ENCODE results near the gene HS3ST3A1.

Gene HS3ST3A1

DNA sequence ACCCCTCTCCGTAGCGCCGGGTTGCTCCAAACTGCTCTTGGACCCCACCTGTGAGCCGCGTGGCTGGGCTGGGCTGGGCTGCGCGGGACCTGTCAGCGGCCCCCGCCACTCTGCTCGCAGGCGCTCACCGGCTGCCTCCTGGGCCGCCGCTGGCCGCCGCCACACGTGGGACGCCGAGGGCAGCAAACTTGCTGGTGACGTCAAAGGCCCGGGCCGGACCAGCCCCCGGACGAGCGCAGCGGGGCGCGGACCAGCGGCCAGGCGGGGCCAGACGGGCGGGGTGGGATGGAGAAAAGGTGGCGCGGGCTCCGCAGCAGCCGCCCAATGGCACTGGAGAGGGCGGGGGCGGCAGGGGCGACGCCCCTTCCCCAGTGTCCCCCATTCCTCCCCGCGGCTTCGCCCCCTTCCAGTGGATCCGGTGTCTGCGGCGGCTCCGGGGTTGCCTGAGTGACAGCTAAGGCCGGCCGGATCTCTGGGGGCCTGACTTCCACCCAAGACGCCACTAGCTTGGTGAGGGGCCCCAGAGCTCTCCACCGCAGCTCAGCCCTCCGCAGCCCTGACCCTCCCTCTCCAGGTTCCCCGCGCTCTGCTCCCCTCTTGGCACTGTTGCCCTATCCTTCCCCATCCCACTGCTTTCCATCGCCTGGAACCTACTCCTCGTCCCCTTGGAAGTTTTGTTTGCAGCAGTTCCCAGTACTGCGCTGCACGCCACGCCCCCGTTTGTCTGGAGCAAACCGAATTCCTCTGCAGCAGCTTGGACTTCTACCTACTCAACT is at the start of gene HS3ST3A1:
TSS of gene HS3ST3A1 (minus strand) at position 154 of the 776 bp plus-strand sequence. CDS start 800 bp downstream, outside the sequence.
- DNase-seq (ENCODE audit: extremely low read depth in 1 of 2, low read depth in 1 of 2): no peak

DNA sequence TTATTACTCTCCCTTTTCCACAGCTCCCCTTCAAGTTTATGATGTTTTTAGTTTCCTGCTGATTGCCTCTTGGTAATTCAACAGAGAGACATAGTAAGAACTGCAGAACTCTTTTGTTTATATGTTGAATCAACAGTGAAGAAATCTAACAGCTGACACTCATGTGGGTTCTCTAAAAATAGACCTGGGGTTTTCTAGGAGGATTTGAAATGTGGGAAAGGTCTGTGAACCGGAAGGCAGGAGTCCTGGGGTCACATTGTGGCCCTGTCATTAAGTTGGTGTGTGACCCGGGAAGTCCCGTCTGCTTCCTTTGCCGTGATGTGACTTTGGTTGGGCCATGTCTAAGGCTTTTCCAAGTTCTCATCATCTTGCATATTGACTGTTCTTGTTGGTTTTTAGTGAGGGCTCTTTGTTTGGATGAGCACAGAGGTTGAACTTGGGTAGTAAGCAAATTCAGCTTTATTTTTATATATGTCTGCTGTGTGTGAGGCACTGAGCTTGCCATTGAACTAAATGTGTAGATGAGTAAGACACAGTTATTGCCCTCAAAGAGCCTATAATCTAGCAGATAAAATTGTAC is 48.5 kb upstream of the HS3ST3A1 start:
- no peak for DNase-seq (ENCODE audit: extremely low read depth in 1 of 2, low read depth in 1 of 2)

DNA sequence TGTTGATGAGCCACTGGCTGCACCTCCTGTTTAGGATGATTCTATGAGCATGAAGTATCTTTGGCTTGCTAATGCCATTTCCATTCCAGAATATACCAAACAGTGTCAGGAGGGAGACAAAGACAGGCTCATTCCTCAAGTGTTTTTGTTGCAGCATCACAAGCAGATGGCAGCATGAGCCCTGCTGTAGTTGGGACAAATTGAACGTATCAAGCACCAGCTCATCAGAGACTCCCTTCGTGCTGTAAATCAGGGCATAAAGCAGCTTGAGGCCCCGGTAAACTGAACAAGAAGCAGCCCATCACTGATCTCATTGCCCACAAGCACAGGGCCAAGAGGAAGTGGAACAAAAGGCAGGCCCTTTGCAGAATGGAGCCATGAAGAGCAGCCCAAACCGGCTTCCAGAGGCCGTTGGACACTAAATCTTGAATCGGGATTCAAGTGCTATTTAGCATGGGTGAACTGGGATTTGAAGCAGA is 45.9 kb upstream of the HS3ST3A1 start:
- no peak for DNase-seq (ENCODE audit: extremely low read depth in 1 of 2, low read depth in 1 of 2)

DNA sequence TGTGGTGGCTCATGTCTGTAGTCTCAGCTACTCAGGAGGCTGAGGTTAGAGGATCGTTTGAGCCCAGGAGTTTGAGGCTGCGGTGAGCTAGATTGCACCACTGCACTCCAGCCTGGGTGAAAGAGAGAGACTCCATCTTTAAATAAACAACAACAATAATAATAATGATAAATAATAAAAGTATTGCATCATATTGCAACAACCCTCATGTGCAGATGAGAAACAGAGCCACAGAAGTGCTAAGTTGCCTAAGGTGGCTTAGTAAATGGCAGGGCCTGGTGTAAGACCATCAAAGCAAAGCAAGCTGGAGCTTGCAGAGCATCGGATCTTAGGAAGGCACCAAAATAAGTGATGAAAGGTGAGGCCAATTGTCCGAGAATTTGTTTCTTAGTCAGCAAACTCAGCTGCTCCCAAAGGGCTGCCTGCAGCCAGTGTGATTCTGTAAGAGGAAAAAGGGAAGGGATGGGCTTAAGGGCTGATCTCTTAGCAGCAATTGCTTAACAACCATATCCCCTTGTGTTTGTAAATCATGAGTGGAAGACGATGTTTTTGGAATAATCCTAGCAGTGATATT is 45.3 kb upstream of the HS3ST3A1 start:
- DNase-seq (ENCODE audit: extremely low read depth in 1 of 2, low read depth in 1 of 2): no peak

DNA sequence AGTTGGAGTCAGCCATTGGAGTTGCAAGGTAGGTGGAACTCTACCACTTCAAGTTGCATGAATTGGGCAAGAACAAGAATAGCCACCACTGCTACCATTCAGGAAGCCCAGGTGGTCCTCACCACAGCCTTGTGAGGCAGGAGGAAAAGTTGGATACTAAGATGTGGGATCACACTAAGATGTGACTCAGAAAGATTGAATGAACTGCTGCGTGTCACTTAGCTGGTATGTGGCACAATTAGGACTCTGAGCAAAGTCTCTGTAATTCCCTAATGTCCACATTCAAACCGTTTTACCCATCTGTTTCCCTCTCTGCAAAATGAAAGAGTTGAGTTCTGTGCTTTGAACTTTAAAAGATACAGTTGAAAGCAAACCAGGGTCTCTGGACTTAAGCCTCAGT is 44.7 kb upstream of the HS3ST3A1 start:
- no peak for DNase-seq (ENCODE audit: extremely low read depth in 1 of 2, low read depth in 1 of 2)

DNA sequence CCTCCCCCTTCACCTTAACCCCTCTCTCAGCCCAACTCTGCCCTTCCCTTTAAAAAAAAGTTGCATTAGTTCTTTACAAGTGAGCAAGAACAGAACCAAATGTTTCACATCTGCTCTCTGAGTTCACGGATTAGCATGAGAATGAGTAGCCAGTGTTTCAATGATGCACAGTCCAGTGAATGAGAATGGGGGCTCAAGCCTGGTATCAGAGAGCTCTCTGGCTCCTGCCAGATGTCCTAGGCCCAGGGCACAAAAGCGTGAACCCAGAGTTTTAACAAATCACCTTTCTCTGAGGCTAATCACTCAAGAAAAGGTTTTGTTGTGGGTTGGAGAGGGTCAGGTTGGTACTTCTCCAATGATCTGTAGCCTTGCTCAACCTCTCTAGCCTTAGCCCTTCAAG is 41.5 kb upstream of the HS3ST3A1 start:
- no peak for DNase-seq (ENCODE audit: extremely low read depth in 1 of 2, low read depth in 1 of 2)

DNA sequence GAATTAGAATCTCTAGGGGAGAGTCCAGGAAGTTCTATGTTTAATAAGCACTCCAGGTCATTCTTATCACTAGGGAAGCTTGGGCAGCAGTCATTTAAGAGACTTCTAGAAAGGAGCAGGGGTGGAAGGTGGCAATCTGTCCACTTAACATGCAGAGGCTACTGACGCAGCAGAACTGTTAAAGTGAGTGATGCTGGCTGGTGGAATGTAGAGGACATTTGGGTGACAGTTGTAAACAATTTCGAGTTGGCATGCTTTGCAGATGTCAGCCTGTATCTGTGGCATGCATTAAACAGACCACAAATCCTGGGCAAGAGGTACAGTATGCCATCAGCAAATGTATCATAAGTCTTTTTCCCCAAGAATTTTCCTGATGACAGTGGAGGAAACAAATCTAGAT is 40.5 kb upstream of the HS3ST3A1 start:
- DNase-seq (ENCODE audit: extremely low read depth in 1 of 2, low read depth in 1 of 2): no peak

DNA sequence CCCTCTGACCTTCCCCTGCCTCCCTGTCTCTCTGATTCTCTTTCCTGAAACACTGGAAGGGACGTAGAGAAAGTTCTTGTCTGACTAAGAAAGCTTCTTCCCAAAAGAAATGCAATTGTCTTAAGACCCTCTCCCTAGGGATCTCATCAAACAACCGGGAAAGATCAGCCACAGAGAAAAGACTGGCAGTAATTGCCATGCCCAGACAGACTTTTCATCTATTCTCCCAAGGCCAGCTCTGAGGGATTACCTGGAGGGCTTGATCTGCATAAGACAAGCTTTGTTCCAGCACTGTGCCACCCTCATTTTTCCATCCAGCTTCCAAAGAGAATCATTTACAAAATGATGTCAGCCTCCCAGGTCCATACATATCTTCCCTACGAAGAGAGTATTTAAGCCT is 38.8 kb upstream of the HS3ST3A1 start:
- DNase-seq (ENCODE audit: extremely low read depth in 1 of 2, low read depth in 1 of 2): no peak

DNA sequence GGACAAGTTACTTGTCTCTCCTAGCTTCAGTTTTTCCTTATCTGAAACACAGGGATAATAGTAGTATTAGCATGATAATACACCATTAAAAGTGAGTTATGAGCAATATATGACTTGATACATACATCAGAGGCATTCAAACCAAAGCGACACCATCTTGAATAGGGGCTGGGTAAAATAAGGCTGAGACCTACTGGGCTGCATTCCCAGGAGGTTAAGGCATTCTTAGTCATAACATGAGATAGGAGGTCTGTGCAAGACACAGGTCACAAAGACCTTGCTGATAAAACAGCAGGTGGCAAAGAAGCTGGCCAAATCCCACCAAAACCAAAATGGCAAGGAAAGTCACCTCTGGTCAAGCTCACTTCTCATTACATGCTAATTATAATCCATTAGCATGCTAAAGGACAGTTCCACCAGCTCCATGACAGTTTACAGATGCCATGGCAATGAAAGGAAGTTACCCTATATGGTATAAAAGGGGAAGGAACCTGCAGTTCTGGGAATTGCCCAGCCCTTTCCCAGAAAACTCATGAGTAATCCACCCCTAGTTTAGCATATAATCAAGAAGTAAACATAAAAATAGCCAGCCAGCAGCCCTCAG is 37.2 kb upstream of the HS3ST3A1 start:
- no peak for DNase-seq (ENCODE audit: extremely low read depth in 1 of 2, low read depth in 1 of 2)

DNA sequence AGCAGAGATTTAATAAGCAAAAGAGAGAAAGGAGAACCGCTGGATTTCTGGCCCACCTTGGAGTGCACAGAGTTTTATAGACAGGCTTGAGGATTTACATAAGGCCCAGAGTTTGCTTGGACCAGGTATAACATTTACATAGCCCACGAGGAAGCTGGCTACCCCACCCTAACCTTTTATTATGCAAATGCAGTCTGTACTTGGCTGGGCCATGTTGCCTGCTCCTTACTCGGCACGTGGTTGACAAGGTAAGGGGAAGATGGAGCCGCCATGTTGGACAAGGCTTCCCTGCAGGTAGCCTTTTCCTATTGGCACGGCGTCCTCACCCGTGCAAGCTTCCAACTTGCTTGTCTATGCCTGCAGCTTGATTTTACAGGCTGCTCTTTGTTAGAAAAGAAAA is 35.2 kb upstream of the HS3ST3A1 start:
- DNase-seq (ENCODE audit: extremely low read depth in 1 of 2, low read depth in 1 of 2): no peak

DNA sequence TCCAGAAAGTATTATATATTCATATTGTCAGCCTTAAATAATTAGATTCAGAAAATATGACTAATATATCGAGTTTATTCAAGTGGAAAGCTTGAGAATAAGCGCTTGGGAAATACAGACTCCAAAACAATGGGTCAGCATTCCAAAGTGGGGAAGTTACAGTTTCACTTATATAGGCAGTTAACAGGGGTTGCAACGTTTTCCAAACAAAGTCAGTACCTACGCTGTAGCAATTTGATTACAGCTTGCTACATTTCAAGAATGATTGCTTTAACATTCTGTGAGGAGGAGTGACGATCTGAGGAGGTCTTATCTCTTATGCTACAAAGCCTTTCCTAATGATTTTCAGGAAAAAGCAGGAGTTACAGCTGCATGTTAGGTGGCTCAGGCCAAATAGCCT is 34.2 kb upstream of the HS3ST3A1 start:
- DNase-seq (ENCODE audit: extremely low read depth in 1 of 2, low read depth in 1 of 2): no peak

DNA sequence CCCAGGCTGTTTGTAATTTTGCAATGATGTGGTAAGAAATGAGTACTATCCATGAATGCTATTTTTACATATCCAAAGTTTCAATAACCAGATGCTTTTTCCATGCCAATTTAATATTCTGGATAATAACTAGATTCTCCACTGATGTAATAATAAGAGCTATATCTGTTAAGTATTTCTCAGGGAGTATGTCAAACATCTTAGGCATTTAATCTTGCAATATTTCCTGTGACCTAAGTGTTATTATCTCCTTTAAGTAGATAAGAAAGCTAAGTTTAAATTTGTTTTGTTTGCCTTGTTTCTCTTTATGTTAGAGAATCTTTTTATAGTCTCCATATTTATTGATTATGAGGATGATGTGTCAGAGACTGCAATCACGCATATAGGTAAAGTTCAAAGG is 32.3 kb upstream of the HS3ST3A1 start:
- no peak for DNase-seq (ENCODE audit: extremely low read depth in 1 of 2, low read depth in 1 of 2)

DNA sequence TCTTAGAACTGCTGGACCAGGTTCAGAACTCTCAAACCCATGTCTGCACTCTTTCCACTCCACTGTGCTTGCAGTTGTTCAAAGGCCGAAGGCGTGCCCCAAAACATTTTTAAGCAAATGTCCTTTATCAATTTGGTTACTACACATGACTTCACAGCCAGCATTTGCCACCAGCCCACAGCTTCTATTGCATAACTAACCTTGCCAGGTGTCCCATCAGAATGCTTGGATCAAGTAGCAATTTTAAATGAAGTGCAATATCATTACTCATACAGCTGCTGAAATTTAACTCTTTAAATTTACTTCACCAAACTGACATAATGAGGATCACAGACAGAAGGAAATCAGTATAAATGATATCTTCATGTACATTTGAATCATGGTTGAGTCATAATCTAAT is 29.8 kb upstream of the HS3ST3A1 start:
- DNase-seq (ENCODE audit: extremely low read depth in 1 of 2, low read depth in 1 of 2): no peak

DNA sequence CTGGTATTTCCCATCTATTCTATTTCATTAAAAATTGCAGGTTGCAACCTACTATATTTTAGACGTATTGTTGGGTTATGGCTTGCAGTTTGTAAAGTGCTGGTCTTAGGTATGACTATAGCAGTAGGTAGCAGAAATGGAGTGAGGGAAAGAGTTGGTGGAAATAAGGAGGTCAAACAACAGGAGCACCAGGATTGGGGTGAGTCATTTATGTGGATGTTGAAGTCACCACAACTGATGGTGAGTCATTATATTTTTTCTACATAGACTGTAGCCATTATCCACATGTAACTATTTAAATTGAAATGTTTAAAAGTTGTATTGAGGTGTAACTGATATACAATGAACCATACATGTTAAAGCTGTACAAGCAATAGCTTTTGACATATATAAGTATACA is 25.0 kb upstream of the HS3ST3A1 start:
- no peak for DNase-seq (ENCODE audit: extremely low read depth in 1 of 2, low read depth in 1 of 2)

DNA sequence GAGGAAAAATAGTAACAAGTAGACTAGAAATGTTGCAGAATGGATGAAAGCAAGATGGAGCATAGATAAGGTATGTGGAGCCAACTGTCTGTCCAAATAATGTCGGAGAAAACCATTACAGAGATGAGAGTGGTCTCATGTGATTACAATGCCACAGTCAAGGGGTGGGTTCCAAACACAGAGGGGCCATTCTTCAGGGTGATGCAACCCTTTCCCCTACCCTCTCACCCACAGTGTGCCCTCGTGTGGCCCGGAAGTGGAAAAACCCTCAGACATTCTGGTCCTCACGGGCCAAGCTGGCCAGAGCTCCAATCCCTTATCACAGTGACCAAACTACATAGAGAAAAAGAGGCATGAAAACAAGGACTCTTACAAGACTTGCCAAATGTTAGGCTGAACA is 17.7 kb upstream of the HS3ST3A1 start:
- no peak for DNase-seq (ENCODE audit: extremely low read depth in 1 of 2, low read depth in 1 of 2)

DNA sequence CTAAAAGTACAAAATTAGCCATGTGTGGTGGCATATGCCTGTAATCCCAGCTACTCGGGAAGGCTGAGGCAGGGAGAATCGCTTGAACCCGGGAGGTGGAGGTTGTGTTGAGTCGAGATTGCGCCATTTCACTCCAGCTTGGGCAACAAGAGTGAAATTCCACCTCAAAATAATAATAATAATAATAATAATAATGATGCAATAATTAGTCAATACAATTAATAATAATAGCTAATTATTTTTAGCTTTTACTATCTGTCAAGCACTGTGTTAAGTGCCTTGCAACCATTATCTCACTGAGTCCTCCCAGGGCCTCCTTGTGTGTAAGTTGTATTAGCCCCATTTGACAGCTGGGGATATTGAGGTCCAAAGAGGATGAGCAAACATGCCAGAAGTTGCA is 14.3 kb upstream of the HS3ST3A1 start:
- no peak for DNase-seq (ENCODE audit: extremely low read depth in 1 of 2, low read depth in 1 of 2)

DNA sequence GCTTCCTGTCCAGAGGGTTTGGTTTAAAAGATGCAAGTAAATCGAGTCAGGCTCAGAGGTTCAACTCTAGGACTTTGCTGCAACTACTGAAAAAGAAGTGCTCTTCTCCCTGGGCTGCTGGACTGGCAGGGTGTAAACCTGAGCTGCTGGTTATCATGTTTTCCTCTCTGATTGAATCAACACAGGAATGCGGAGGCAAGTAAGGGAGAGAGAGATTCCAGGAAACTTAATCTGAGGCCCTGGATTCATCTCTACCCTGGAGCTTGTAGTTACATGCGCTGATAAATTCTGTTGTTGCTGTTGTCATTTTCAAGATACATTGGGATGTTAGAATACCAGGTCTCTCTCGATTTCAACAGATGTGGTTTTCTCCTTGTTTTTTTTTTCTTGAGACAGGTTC is 8.2 kb upstream of the HS3ST3A1 start:
- no peak for DNase-seq (ENCODE audit: extremely low read depth in 1 of 2, low read depth in 1 of 2)

DNA sequence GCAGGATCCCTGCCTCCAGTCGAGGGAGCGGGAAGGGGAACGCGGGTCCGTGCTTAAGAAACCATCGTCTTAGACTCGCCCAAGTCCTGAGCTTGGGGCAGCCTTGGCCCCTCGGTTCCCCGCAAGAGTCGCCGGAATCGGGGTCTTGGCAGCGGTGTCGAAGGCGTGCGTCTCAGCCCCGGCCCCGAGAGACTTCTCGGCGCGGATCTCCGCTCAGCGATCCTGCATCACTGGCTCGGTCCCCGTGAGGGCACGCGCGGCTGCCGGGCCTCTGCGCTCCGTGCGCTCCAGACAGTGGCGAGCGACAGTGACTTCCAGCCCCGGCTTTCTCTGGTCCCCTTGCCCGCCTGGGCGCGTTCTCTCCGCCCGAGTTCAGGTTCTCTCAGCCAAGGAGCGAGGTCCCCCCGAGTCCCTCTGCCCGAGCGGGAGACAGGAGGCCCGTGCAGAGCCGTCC is 380 bp downstream of the HS3ST3A1 start:
- no peak for DNase-seq (ENCODE audit: extremely low read depth in 1 of 2, low read depth in 1 of 2)

DNA sequence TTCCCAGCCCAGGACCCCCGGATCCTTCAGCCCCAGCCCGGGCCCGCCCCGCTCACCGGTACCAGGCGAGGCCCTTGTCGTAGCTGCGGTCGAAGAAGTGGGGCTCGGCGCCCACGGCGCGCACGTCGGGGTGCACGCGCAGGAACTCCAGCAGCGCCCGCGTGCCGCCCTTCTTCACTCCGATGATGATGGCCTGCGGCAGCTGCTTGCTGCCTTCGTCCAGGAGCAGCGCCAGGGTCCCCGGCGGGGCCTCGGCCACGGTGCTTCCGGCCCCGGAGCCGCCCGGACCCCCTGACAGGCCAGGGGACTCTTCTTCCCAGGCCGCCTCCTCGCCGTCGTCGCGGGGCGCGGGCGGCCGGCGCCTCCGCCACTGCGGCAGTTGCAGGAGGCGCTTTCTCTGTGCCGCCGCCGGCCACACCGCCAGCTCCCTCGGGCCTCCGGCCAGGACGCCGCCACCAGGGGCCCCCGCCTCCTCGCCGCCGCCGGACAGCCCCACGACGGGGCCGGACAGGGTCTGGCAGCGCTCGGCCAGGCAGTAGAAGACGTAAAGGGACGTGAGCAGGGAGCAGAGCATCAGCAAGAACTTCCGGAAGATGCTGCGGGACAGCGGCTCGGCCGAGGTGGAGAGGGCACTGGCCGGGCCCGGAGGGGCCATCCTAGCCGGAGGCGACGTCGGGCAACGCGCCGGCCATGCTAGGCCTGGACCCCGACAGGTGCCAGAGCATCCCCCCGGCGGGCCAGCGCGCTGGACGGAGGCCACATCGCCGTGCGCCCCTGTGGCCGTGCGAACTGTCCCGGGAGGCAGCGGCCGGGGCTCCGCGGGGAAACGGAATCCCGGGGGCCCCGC is 1.0 kb downstream of the HS3ST3A1 start:
- DNase-seq (ENCODE audit: extremely low read depth in 1 of 2, low read depth in 1 of 2): no peak

DNA sequence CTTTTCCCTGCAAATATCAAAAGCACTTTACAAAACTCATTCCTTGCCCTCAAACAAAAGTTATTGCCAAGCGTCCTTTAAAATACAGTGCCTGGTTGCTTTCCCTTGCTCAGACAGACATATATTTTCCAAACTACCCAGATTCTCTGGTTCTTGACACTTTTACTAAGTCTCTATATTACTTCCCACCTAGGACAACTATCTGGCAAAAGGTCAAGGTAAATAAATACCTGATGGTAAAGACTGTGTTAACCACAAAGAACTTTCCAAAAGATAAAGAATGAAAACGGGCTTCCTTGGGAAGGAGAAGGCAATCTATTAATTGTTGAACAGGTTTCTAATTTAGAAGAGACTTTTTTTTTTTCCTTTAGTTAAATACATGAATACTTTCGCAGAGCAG is 1.9 kb downstream of the HS3ST3A1 start:
- DNase-seq (ENCODE audit: extremely low read depth in 1 of 2, low read depth in 1 of 2): no peak

DNA sequence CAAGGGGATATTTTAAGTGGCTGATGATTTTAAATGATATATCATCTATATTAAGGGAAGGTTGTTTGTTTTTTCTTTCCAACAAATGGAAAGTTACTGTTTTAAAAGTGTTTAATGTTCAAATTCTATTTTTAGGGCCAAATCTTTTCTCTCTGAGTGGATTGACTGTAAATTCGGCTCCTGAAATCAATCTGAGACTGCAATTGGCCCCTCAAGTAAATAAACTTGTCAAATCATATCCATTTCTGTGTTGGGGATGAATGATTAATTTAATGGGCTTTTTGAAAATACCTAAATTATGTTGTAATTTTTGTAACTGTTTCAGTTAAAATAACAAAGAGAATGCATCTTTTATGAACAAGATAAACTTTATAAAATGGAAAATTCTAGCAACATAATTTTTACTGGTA is 2.6 kb downstream of the HS3ST3A1 start:
- DNase-seq (ENCODE audit: extremely low read depth in 1 of 2, low read depth in 1 of 2): no peak
